GM18517 (cell line): ENCODE data around the gene PARD3.

Experiments used
- ATAC-seq: cut with Tn5 transposase; IDR thresholded peaks from one replicate; pipeline ENCODE4 v1.9.1; 2021; ENCODE audit warnings: mild to moderate bottlenecking, moderate library complexity; ENCODE audit not compliant: unreplicated experiment

The PARD3 gene

GRCh38 chr10:34335960-34336690 lies 479.0 kb downstream of the PARD3 start:
- no peak for ATAC-seq

DNA sequence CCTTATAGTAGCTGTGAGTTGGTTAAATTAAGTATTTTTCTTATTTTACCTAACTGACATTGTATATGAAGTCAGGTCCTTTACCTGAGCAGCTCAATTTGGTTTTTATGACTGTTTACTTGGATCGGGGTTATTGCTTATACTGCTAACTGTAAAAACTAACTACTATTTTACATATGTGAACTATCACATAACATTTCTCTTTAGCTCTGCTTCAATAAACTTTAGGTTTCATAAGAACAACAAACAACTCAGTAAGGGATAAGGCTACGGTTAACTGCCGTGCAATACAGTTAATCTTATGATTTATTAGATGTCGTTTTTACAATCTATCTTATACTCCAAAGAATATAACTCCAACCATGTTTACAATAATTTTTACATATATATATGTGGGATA lies 480.2 kb downstream of the PARD3 start:
- no peak for ATAC-seq

GRCh38 chr10:34333513-34333912 lies 481.6 kb downstream of the PARD3 start:
- no peak for ATAC-seq

DNA sequence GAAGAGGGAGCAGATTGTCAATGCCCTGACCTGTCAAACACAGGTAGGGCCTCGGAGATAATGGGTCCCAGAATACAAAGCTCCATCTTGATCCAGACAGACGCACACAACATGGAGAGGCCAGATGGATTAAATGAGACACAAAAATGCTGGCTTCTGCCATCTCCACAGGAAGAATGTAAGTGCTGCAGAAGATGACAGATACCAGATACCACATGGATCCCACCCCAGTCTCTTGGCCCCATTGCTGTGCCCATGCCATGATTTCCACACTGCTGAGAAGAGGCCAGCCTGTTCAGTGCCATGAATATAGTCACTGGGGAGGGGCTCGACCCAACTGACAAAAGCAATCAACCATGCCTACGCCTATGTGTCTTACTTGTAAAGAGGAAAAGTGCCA lies 487.9 kb downstream of the PARD3 start:
- no peak for ATAC-seq

DNA sequence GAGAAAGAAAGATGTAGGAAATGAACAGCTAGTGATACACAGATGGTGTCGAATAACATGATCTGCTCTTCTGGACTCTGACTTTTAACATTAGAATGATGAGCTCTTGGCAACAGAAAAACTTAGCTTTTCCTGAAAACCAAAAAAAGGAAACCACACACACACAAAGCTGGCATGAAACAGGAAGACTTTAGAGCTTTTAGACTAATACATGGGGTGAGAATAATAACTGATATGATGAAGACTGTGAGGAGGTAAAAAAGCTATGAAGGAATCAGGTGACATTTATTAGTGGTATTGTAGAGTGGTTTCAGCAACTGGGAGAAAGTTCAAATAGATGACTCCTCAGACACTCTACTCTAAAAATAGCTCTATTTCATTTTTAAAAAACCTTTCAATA lies 491.9 kb downstream of the PARD3 start:
- no peak for ATAC-seq

GRCh38 chr10:34320265-34320664 lies 494.8 kb downstream of the PARD3 start:
- ATAC-seq: no peak

GRCh38 chr10:34319197-34319846 lies 495.8 kb downstream of the PARD3 start:
- ATAC-seq: no peak

- no peak for ATAC-seq
These were observed 498.9 kb downstream of the PARD3 start for GRCh38 chr10:34316154-34316553.

- ATAC-seq: no peak
These were observed 500.6 kb downstream of the PARD3 start for GRCh38 chr10:34314457-34314856.

DNA sequence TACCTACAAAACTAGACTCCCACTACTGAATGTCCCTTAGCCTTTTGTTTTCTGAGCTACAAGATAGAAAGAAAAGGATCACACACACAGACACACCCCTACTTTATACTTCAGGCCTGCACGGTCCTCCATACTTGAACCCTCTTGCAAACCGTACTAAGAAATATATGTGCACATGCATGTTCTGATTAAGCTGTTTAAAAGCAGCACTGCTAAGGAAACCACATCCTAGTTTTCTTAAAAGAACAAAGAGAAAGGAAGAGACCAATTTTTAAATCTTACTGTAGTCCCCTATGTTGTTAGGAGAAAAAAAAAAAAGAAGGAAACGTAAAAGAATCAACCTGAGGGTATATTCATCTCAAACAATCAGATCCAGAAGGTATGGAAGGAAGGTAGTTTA lies 501.2 kb downstream of the PARD3 start:
- no peak for ATAC-seq

GRCh38 chr10:34313353-34313752 lies 501.7 kb downstream of the PARD3 start:
- ATAC-seq: no peak

- no peak for ATAC-seq
These were observed 503.4 kb downstream of the PARD3 start for GRCh38 chr10:34311679-34312078.

DNA sequence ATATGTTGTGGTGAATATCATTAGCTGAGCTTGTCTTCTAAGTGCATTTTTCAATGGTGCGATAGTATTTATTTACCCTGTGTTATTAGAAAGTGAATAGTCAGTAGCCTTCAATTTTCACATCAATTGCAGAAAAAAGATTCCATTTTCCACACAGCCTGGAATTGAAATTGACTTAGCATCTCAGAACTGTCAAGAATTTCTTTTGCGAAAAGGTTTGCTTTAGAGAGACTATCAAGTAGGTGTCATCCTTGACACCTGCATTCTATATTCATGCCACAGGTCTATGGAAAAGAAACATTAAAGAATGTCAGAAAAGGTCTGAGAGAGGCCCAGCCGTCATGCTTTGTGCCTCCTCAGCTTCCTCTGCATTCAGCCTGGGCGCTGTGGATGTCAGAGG lies 504.9 kb downstream of the PARD3 start:
- ATAC-seq: no peak

DNA sequence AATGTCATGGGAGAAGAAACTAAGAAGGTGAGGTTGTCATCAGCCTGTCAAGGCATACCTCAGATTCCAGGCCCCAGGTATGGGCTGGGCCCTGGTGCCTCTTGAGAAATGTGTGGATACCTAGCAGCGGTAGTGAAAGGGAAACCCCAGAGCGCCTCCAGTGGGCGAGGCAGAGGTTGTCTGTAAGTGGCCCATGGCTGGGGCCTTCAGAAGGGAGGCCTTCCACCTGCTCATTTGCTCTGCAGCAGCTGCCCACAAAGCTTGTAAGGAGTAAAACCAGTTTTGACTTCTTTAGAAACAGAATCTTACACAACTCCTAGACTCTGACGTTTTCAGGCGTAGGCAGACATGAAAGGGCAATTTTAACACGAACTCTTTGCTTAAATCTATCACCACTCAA lies 509.9 kb downstream of the PARD3 start:
- peak; percentile 69 for ATAC-seq

DNA sequence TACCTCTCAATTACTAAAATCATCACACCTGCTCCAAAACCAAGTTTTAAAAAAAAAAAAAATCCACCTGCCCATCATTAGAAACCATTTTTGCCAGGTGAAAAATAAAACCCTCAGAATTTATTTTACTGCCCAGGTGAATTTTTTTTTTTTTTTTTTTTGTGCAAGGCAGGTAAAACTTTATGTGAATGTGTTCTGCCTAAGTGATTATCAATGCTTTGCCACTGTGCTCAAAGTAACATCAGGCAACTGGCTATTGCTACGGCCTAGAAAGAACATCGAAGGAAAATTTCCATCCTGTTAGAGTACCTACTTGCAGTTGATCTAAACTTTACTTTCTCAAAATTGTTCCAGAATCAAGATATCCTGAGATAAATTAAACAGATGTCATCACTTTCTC lies 512.1 kb downstream of the PARD3 start:
- ATAC-seq: no peak

DNA sequence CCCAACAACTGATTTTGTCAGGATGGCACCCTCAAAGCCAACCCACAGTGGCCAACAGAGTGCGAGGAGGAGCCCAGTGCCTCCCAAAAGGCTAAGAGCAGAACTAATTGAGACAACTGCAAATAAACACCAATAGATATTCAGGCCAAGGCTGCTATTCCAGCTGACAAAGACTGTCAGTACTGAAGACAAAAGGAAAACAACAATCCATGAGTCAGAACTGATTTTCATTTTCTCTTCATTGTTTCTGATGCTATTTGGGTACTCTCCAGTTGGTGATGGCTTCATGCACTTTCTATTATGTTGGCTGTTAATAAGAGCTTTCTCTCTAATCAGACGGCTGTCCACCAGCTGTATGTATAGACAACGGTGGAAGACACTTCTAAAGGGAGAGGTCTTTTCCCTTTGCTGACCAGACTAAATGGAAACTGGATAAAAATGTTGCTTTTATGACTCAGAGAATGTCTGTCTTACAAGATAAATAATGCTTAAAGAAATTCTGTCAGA lies 515.9 kb downstream of the PARD3 start:
- ATAC-seq: no peak

GRCh38 chr10:34298346-34298818 lies 516.7 kb downstream of the PARD3 start:
- no peak for ATAC-seq

DNA sequence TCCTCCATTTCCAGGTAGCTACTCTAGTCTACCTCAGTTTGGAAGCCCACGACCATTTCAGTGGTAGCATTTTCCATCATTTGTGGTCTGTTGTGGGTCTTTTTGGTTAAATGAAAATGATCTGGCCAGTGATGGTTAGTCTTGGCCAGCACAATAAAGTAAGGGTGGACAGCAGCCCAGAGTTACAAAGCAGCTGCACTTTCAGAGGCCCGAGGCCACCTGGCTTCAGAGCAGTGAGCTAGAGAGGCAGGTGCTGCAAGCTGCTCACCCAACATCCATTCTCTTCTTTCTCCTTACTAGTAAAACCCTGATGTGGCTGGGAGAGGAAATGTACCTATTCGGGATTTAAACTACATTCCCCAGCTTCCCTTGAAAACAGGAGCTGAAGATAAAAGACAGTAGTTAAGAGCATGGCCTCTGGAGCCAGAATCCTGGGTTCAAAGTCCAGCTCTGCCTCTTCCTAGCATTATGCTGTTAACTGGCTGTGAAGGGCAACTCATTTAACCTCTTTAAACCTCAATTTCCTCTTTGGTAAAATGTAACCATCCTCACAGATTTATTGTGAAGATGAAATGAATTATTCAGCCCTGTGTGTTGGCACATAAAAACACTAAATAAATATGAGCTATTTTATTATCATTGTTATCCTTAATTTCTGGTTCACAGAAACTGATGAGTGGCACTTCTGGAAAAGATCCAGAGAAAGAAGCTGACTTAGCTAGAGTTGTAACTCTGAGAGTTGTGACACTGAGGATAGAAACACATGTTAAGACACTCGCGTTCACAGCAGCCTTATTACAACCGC lies 517.4 kb downstream of the PARD3 start:
- ATAC-seq: no peak

- ATAC-seq: no peak
These were observed 520.0 kb downstream of the PARD3 start for GRCh38 chr10:34295142-34295548.

GRCh38 chr10:34294137-34294536 lies 521.0 kb downstream of the PARD3 start:
- no peak for ATAC-seq

DNA sequence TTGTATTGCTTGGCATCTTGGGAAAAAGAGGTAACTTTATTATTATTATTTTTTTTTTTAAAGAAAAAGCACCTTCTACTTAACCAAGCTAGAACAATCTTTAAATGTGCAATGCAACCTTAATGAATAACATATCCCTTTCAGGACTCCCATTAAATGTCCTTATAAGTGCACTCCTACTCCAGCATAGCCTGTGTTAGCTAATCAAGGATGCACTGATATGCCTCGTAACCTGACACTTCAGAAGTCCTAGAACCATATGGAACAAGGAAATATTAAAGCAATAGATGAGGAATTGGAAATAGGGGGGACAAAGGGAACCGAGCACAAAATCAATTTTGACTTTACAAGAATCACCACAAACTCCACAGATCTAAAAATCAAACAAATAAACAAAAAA lies 522.4 kb downstream of the PARD3 start:
- no peak for ATAC-seq

- ATAC-seq: no peak
These were observed 522.9 kb downstream of the PARD3 start for GRCh38 chr10:34292194-34292565.
